Measurements from ENCODE around the gene CUL4A. TPM values are rescaled to one million over a fixed set of nuclear protein-coding genes. Genes with fewer than 3 reads are reported as not detected.

The CUL4A gene
- total and polyA plus RNA-seq, 2 experiments from 2014 or later, result 67.5 to 195 TPM

GRCh38 chr13:113178070-113178895 lies 31.1 kb upstream of the CUL4A start (continued):
- no peak for TF ChIP-seq STAT1 (IDR thresholded peaks at IDR 0.05; ENCODE audit: unreplicated experiment)

- Histone ChIP-seq H2AFZ (no peak overlapping the region), H3K79me2 (replicated peaks; ENCODE audit: insufficient read depth) (no peaks in the 10 kb centered on the region), H3K27ac (ENCODE audit: low read depth) (no peak overlapping the region), H4K20me1 (replicated peaks; ENCODE audit: insufficient read depth) (no peaks in the 10 kb centered on the region; the same call in none of the 2 replicates), H3K36me3 (ENCODE audit: insufficient read depth) (peaks cover 51% of the 10 kb centered on the region), H3K27me3 (ENCODE audit: insufficient read depth) (no peaks in the 10 kb centered on the region), H3K9me2 (ENCODE audit: insufficient read depth) (no peaks in the 10 kb centered on the region), H3F3A (replicated peaks; ENCODE audit: low read depth) (no peaks in the 10 kb centered on the region; the same call in none of the 2 replicates), H3K4me2 (no peak overlapping the region), H3K4me1 (ENCODE audit: insufficient read depth) (no peaks in the 10 kb centered on the region), H3K4me3 (no peak overlapping the region)
- Mint-ChIP-seq H3K27me3 (ENCODE audit: insufficient read depth, low read depth, poor library complexity) (peaks cover 8% of the 10 kb centered on the region), H3K4me3 (no peak overlapping the region), H3K4me1 (peaks cover 13% of the 10 kb centered on the region), H3K27ac (no peak overlapping the region), H3K36me3 (ENCODE audit: low read depth) (peaks cover 77% of the 10 kb centered on the region), H3K9me3 (no peaks in the 10 kb centered on the region)
- no peak for DNase-seq (ENCODE audit: low spot score)
- no peak for TF ChIP-seq CTCF (conservative IDR thresholded peaks at IDR 0.05; ENCODE audit: low read depth in 2 of 2)
- TF ChIP-seq JUNB (IDR thresholded peaks at IDR 0.05; ENCODE audit: unreplicated experiment), result no peak
- TF ChIP-seq REST (IDR thresholded peaks at IDR 0.05; ENCODE audit: unreplicated experiment), result no peak
- TF ChIP-seq POLR2AphosphoS5 (IDR thresholded peaks at IDR 0.05; ENCODE audit: low read depth), result no peak
- no peak for TF ChIP-seq EZH2phosphoT487 (IDR thresholded peaks at IDR 0.05; ENCODE audit: unreplicated experiment)
- no peak for TF ChIP-seq ETS1 (IDR thresholded peaks at IDR 0.05)
- TF ChIP-seq NANOG (IDR thresholded peaks at IDR 0.05; ENCODE audit: borderline replicate concordance), result no peak
- no peak for TF ChIP-seq EZH2 (IDR thresholded peaks at IDR 0.05; ENCODE audit: low read depth, unreplicated experiment)
- TF ChIP-seq ZNF331 (CRISPR knock-in tag; IDR thresholded peaks at IDR 0.05; ENCODE audit: low read depth), result no peak
- no peak for TF ChIP-seq ZNF114 (CRISPR knock-in tag; IDR thresholded peaks at IDR 0.05)
- ATAC-seq, result no peak
These were observed 30.6 kb upstream of the CUL4A start for GRCh38 chr13:113178896-113179167.
